Measurements from ENCODE around the gene SFRP5.

SFRP5 gene

DNA sequence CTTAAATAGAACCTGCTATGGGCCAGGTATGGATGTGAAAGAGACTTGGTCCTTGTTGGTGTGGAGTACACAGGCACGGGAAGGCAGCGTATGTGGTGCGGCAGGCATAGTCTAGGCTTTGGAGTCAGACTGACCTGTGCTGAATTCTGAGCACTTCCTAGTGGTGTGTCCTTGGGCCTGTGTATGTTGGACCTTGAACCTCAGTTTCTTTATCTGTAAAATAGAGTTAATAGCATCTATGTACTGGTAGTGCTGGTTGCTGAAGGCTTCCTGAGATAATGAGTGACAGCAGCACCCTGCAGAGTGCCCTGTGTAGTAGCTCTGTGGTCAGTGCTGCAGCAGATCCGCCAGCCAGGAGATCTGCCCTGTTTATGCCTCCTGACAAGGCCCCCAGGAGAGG lies 5.3 kb upstream of the SFRP5 start:
- TF ChIP-seq FOXM1 (IDR thresholded peaks at IDR 0.05; ENCODE audit: borderline replicate concordance, low read depth) (no peak), USF1 (IDR thresholded peaks at IDR 0.05) (no peak), EGR1 (IDR thresholded peaks at IDR 0.05) (no peak), EP300 (IDR thresholded peaks at IDR 0.05; ENCODE audit: borderline replicate concordance) (no peak), RAD21 (IDR thresholded peaks at IDR 0.05; ENCODE audit: low read depth) (no peak)
- TF ChIP-seq, protein P1, sequence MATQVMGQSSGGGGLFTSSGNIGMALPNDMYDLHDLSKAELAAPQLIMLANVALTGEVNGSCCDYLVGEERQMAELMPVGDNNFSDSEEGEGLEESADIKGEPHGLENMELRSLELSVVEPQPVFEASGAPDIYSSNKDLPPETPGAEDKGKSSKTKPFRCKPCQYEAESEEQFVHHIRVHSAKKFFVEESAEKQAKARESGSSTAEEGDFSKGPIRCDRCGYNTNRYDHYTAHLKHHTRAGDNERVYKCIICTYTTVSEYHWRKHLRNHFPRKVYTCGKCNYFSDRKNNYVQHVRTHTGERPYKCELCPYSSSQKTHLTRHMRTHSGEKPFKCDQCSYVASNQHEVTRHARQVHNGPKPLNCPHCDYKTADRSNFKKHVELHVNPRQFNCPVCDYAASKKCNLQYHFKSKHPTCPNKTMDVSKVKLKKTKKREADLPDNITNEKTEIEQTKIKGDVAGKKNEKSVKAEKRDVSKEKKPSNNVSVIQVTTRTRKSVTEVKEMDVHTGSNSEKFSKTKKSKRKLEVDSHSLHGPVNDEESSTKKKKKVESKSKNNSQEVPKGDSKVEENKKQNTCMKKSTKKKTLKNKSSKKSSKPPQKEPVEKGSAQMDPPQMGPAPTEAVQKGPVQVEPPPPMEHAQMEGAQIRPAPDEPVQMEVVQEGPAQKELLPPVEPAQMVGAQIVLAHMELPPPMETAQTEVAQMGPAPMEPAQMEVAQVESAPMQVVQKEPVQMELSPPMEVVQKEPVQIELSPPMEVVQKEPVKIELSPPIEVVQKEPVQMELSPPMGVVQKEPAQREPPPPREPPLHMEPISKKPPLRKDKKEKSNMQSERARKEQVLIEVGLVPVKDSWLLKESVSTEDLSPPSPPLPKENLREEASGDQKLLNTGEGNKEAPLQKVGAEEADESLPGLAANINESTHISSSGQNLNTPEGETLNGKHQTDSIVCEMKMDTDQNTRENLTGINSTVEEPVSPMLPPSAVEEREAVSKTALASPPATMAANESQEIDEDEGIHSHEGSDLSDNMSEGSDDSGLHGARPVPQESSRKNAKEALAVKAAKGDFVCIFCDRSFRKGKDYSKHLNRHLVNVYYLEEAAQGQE (IDR thresholded peaks at IDR 0.05; ENCODE audit: low read depth): no peak

DNA sequence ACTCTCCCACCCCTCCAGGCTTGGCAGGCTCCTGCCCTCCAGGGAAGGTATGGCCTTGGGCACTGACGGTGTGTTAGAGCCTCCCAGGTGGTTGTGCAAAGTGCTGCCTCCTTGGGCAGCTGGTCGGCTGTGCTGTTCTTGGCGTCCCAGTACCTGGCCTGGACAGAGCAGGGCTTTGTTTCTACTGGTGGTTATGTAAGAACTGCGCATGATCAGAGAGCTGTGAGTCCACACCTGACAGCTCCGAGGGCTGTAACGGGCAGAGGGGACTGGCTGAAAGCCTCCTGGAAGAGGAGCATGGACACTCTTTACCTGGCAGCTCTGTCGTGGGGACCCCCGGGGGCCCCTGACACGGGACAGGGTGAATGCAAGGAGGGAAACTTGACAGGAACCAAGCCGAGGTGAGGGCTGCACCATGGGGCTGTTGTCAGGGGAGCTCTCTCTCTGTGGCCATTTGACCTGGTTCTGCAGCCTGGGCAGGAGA lies 3.1 kb upstream of the SFRP5 start:
- TF ChIP-seq EGR1 (IDR thresholded peaks at IDR 0.05): no peak
- no peak for TF ChIP-seq MAX (IDR thresholded peaks at IDR 0.05)
- TF ChIP-seq TAF1 (IDR thresholded peaks at IDR 0.05; ENCODE audit: low read depth): no peak
- no peak for TF ChIP-seq FOXM1 (IDR thresholded peaks at IDR 0.05; ENCODE audit: borderline replicate concordance, low read depth)
- no peak for TF ChIP-seq RAD21 (IDR thresholded peaks at IDR 0.05; ENCODE audit: low read depth)
- no peak for TF ChIP-seq ZBTB7A (IDR thresholded peaks at IDR 0.05; ENCODE audit: low read depth)
- TF ChIP-seq TEAD4 (IDR thresholded peaks at IDR 0.05): no peak
- no peak for TF ChIP-seq EP300 (IDR thresholded peaks at IDR 0.05; ENCODE audit: borderline replicate concordance)

DNA sequence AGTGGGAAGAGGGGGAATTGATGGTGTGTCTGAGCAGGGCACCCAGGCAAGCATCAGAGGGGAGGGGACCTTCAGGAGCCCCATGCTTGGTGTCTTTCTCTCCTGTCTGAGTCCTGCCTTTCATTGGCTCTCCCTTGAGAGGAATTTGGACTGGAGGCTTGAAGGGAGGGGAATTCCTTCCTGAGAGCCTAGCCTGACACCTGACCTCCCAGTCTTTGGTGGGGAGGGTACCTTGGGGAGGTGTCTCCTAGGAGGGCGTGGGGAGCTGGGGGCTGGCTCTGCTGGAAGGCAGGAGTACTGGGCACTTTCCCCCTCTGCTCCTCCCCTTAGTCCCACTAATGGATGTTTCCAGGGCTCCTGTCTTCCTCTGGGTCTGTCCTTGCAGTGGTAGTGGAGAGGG lies 1.3 kb upstream of the SFRP5 start:
- TF ChIP-seq FOXM1 (IDR thresholded peaks at IDR 0.05; ENCODE audit: borderline replicate concordance, low read depth) (no peak), RAD21 (IDR thresholded peaks at IDR 0.05; ENCODE audit: low read depth) (no peak), CEBPB (IDR thresholded peaks at IDR 0.05) (no peak), CREB1 (IDR thresholded peaks at IDR 0.05; ENCODE audit: low read depth) (no peak), EGR1 (IDR thresholded peaks at IDR 0.05) (no peak), EP300 (IDR thresholded peaks at IDR 0.05; ENCODE audit: borderline replicate concordance) (no peak), MAX (IDR thresholded peaks at IDR 0.05) (no peak), NFIC (IDR thresholded peaks at IDR 0.05) (no peak), TAF1 (IDR thresholded peaks at IDR 0.05; ENCODE audit: low read depth) (no peak), YY1 (IDR thresholded peaks at IDR 0.05; ENCODE audit: low read depth) (no peak), ZBTB7A (IDR thresholded peaks at IDR 0.05; ENCODE audit: low read depth) (no peak), USF1 (IDR thresholded peaks at IDR 0.05) (no peak), TEAD4 (IDR thresholded peaks at IDR 0.05) (no peak), TCF12 (IDR thresholded peaks at IDR 0.05; ENCODE audit: low read depth) (no peak)
- TF ChIP-seq, protein P1 (IDR thresholded peaks at IDR 0.05; ENCODE audit: low read depth): no peak

DNA sequence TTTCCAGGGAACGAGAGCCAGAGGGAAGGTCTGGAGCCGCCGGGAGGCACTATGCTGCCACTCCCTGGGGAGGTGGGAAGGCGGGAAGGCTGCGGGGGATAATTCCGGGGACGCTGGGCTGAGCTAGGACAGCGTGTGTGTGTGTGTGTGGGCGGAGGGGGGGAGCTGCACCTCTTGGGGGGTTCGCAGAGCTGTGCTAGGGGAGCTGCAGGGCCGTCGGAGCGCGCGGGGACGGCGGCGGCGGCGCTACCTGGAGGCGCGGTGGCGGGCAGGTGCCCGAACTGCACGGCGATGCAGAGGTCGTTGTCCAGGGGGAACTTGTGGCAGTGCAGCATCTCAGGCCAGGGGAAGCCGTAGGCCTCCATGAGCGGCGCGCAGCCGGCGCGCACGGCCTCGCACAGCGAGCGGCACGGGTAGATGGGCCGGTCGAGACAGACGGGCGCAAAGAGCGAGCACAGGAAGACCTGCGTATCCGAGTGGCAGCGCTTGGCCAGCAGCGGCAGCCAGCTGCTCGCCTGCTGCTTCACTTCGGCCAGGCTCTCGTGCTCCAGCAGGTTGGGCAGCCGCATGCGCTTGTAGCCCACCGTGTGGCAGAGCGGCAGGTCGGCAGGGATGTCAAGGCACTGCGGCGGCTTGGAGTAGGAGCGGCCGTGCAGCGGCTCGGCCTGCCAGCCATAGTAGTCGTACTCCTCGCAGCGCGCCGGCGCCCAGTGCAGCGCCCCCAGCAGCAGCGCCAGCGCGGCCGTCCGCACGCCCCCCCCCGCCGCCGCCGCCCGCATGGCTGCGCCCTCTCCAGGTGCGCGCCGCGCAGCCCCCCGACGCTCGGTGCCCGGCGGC lies 526 bp downstream of the SFRP5 start:
- TF ChIP-seq, protein P1 (IDR thresholded peaks at IDR 0.05; ENCODE audit: low read depth): no peak
- TF ChIP-seq USF1 (IDR thresholded peaks at IDR 0.05) (no peak), EP300 (IDR thresholded peaks at IDR 0.05; ENCODE audit: borderline replicate concordance) (no peak), MAX (IDR thresholded peaks at IDR 0.05) (0 out of 2 replicates have a peak, but pooled peaks have one; percentile 46), NFIC (IDR thresholded peaks at IDR 0.05) (no peak), TCF12 (IDR thresholded peaks at IDR 0.05; ENCODE audit: low read depth) (no peak), FOXM1 (IDR thresholded peaks at IDR 0.05; ENCODE audit: borderline replicate concordance, low read depth) (no peak), RAD21 (IDR thresholded peaks at IDR 0.05; ENCODE audit: low read depth) (no peak), EGR1 (IDR thresholded peaks at IDR 0.05) (0 out of 2 replicates have a peak, but pooled peaks have one; percentile 26), CREB1 (IDR thresholded peaks at IDR 0.05; ENCODE audit: low read depth) (no peak), ZBTB7A (IDR thresholded peaks at IDR 0.05; ENCODE audit: low read depth) (no peak), YY1 (IDR thresholded peaks at IDR 0.05; ENCODE audit: low read depth) (no peak; the same call in 1 of the 2 replicates), TAF1 (IDR thresholded peaks at IDR 0.05; ENCODE audit: low read depth) (no peak), CEBPB (IDR thresholded peaks at IDR 0.05) (no peak), TEAD4 (IDR thresholded peaks at IDR 0.05) (no peak)

All from Ishikawa (cell line).